ENCODE results near the gene KCND2.
"Not testable (repeated sequence)": the region's sequence is repeated elsewhere in the genome, so short reads cannot be mapped to it uniquely, and the experiment has no call there.

Gene KCND2

GRCh38 chr7:120588862-120589261, 315.9 kb downstream of the KCND2 start:
- DNase-seq: no peak

DNA sequence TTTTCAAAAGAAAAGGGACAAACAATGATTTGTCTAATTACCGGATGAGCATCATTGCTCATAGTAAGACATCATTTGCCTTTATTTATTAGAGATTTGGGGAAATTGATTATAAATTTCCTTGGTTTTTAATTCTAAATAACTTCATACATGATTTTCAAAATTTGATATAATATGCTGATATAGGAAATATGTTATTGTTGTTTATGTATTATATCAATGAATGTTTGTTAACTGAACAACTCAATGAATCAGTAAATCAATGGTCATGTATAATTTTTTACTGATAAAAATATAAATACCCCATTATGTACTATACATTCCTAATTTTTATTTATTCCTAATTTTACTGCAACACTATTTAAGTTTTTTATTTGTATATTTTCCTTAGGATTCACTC, 327.6 kb downstream of the KCND2 start:
- no peak for DNase-seq

- DNase-seq: no peak
These were observed 330.4 kb downstream of the KCND2 start for GRCh38 chr7:120603366-120603765.

DNA sequence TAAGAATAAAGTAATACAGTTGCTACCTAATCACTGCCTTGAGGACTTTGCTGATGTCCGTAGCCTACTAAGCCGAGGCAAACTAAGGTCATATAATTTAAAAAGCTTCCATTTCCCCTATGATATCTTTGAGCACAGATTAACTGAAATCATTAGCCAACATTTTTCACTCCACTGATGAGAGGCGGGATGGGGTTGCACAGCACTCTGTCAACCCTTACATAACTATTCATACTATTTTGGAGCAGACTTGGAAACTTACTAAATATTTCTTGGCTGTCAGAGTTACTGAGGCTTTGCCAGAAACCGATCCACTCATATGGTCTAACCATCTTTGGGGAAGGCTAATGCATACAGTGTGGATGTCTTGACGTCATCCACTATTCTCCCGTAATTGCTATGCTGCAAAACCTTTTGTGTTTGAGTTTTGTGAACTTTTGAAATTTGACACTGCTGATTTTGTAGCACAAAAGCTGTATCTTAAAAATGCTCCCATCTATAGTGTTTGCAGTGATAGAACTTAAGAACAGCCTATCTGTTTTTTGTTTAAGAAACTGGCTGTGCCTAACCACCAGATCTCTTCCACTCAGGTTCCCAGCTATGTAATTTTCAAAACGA, 336.3 kb downstream of the KCND2 start:
- DNase-seq: no peak

GRCh38 chr7:120611975-120612374, 339.0 kb downstream of the KCND2 start:
- DNase-seq: no peak

DNA sequence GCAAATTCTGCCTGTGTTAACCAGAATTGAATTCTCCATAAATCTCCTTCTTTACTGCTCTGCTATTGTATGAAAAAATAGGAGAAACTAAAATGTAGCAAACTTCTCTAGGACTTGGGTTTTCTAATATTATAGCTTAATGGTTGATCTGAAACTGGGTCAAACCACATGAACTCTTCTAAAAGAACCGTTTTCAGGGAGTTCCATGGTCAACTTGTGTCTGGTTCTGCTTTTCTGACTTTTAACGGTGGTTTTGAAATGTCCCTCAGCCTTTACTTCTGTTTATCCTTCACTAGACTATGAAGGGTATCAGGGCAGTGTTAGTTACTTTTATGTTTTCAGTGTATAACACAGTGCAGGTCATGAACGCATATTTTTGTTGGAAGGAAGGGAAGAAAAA, 342.7 kb downstream of the KCND2 start:
- no peak for DNase-seq

DNA sequence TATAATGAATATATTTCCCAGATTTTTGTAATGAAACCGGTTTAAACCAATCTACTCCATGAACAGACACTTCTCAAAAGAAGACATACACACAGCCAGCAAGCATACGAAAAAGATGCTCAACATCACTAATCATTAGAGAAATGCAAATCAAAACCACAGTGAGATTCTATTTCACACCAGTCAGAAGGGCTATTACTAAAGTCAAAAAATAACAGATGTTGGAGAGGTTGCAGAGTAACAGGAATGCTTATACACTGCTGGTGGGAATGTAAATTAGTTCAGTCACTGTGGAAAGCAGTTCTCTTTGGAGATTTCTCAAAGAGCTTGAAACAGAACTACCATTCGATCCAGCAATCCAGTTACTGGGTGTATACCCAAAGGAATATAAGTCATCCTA, 344.3 kb downstream of the KCND2 start:
- no peak for DNase-seq

DNA sequence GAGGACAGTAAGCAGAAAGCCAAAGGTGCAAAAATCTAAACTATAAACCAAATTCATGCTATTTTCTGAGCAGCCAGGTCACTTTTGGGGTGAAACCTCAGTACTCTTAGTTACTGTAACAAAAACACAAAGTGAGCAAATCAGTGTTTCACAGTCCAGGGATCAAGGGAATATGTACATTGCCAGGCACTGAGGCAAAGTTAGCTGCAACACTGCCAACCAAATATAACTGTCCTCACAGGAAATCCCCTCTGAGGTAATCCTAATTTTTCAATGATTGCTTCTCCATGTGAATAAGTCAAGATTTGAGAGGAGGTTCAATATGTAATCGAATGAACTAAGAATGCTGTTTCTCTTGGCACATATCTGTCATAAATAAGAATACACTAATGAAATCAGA, 355.3 kb downstream of the KCND2 start:
- DNase-seq: no peak

- DNase-seq: no peak
These were observed 366.9 kb downstream of the KCND2 start for GRCh38 chr7:120639884-120640283.

DNA sequence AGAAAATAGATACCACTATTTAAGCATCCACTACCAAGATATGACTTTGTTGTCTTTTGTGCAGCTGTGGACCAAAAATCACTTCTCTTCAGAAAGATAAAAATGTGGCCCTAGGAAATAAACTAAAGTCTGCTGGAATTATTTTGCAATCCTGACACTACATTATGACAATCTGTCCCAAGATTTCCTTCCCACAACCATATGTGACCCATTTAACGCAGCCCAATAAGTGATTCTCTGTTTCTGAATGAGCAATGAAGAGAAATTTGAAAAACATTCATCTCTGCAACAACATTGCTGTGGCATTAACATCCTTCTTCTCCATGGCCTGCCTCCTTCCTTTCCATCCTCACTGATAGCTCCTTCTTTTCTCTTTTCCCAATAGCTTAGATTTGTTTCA, 373.0 kb downstream of the KCND2 start:
- DNase-seq: no peak

- no peak for DNase-seq
These were observed 381.3 kb downstream of the KCND2 start for GRCh38 chr7:120654241-120654640.

DNA sequence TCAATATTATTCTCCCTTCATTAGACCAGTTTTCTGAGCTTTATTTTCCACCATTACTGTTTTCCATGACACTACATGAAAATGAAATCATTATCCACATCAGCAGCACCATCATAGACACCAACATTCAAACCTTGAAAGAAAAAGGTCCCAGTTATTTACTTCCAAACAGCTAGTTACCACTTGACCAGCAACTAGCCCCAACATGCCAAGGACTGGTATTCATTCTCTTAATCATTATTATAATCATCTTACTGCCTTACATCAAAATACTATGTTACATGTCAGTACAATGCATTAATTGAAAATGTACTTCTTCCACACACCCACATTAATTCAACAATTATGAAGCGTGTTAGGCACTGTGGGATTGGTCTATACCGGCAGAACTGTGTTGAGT, 385.5 kb downstream of the KCND2 start:
- DNase-seq: no peak

DNA sequence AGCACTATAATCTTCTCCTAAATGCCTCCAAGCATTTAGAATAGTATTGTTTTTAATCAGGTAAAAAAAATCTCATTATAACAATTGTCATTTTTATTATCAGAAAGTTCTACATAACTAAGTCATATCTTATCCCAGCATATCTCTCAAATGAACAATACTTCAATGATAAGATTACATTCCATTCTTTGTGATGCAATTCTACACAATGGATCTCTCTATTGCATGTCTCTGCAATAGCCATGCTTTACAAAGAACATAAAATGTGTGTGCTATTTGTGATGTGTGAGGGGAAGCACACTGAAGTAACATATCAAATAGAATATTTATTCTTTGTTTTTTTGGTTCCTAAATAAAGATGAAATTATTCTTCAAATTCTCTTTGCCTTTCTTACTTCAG, 389.3 kb downstream of the KCND2 start:
- no peak for DNase-seq

DNA sequence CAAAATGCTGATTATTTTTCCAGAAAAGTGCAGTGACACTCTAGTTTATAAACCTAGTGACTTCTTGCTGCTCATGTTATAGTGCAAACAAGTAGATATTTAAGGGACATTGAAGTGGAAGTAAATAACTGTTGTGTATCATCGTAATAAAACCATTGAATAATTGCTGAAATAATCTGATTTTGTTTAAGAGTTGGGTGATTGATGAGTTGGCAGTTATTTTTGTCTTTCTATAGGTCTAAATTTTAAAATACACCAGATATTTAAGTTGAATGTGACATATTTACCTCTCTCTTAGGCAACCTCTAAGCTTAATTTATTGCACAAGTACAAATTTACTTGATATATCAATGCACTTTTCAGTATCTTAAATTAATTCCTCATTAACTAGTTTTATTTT, 392.1 kb downstream of the KCND2 start:
- DNase-seq: no peak

- DNase-seq: no peak
These were observed 402.1 kb downstream of the KCND2 start for GRCh38 chr7:120675076-120675475.

DNA sequence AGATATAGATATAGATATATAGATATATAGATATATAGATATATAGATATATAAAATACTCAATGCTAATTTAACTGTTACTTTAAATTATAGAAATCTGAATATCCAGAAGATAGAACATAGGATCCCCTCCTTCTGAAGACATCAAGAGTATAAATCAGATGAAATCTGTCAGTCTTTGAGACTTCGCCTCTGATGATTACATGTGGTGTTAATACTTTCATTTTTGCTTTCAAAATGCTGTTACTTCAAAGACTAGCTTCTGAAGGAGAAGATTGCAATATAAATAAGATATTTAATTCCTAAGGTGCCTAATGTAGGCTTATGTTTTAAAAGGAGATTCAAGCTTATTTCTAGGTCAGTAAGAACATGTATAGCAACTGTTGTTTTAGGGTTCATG, 404.6 kb downstream of the KCND2 start:
- no peak for DNase-seq

DNA sequence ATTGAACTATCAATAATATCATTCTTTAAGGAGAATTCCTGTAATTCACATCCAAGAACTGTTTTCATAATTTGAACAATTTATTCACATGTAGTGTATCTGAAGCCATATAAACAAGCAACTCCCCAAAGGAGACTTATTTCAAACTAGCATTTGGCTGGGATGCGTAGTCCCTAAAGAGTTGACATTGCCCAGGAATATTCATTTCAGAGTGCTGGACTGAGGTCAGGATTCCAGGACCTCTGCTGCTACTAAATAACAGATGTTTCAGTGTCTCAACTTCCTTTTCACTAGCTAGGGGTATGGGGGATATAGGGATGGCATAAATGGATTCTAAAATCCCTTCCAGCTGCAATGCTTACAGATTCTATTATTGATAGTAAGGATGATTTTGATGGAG, 408.0 kb downstream of the KCND2 start:
- no peak for DNase-seq

DNA sequence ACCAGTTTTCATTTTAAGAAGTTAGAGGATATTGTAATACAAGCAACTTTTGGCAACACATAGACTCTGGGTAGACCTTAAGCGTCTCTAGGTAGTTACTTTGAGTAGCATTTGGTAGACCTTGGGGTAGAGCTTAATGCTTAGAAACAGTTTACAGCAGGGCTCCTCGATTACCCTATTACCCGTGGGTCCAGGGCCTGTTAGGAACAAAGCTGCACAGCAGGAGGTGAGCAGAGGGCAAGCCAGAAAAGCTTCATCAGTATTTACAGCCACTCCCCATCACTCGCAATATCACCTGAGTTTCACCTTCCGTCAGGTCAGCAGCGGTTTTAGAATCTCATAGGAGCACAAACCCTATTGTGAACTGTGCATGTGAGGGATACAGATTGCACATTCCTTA, 411.5 kb downstream of the KCND2 start:
- no peak for DNase-seq

- DNase-seq: no peak
These were observed 418.9 kb downstream of the KCND2 start for GRCh38 chr7:120691915-120692314.

GRCh38 chr7:120695848-120696247, 422.9 kb downstream of the KCND2 start:
- no peak for DNase-seq

GRCh38 chr7:120700796-120701195, 427.8 kb downstream of the KCND2 start:
- DNase-seq: no peak

DNA sequence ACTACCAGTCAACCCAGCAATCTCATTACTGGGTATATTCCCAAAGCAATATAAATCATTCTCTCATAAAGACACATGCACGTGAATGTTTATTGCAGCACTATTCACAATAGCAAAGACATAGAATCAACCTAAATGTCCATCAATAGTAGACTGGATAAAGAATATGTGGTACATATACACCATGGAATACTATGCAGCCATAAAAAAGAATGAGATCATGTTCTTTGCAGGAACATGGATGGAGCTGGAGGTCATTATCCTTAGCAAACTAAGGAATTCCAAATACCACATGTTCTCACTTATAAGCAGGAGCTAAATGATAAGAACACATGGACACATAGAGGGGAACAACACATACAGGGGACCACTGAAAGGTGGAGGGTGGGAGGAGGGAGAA, 429.4 kb downstream of the KCND2 start:
- not testable (repeated sequence) for DNase-seq

- no peak for DNase-seq
These were observed 430.7 kb downstream of the KCND2 start for GRCh38 chr7:120703585-120704240.

DNA sequence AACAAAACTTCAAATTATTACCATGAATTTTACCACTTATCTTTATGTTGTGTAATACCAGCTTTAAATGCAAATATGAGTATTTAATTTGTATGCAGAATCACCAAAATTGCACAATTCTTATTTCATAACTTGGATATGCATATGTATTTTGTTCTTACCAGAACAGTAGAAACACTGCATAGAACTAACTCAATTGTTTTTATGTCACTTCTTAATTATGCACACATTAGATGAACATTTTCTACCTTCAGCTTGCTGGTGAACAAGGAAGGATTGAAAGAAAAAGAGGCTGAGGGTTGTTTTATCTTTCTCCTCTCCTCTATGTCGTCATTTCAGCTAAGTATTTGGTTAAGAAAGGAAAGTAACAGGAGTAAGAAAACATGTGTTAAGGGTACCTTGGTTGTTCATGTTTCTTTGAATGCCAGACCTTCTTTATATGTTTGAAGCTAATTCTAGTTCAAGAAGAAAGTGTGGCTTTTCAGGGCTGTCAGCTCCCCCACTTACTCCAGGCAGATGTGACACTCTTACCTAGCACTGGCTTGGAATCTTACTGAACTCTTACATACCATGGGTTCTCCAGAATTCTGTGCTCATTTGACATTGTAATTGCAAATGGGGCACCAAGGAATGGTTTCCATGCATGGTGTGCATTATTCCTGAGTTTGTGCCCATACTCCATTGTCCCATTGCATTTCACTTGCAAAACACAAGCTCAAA, 436.4 kb downstream of the KCND2 start:
- no peak for DNase-seq

- no peak for DNase-seq
These were observed 437.0 kb downstream of the KCND2 start for GRCh38 chr7:120709972-120710320.

Data from bone marrow (tissue), 2 donors.